Measurements from ENCODE around the gene ZDHHC8.
A peak's percentile ranks its signal among the peaks of the same experiment; 100 is the strongest.

Gene ZDHHC8

GRCh38 chr22:20114506-20115475, 16.8 kb upstream of the ZDHHC8 start:
- no peak for DNase-seq

GRCh38 chr22:20115691-20116375, 15.8 kb upstream of the ZDHHC8 start, which contains the start of gene RANBP1:
Gene RANBP1 (plus strand): TSS chr22:20116104. CDS start chr22:20116185, 81 bp downstream.
- DNase-seq: no peak

GRCh38 chr22:20116376-20116950, 15.1 kb upstream of the ZDHHC8 start:
- DNase-seq: no peak

GRCh38 chr22:20116951-20117632, 14.5 kb upstream of the ZDHHC8 start, which contains the start of gene TRMT2A:
Gene TRMT2A (minus strand): TSS chr22:20117226. CDS start chr22:20116906, 320 bp downstream.
- DNase-seq: peak; percentile 97

GRCh38 chr22:20117633-20118299, 13.8 kb upstream of the ZDHHC8 start:
- DNase-seq: no peak

- no peak for DNase-seq
Measured at GRCh38 chr22:20118300-20119020, 13.1 kb upstream of the ZDHHC8 start.

- DNase-seq: no peak
Measured at GRCh38 chr22:20121856-20122415, 9.7 kb upstream of the ZDHHC8 start.

GRCh38 chr22:20123366-20124082, 8.1 kb upstream of the ZDHHC8 start:
- no peak for DNase-seq

GRCh38 chr22:20124083-20124787, 7.4 kb upstream of the ZDHHC8 start:
- no peak for DNase-seq

GRCh38 chr22:20125201-20126174, 6.1 kb upstream of the ZDHHC8 start:
- no peak for DNase-seq

- DNase-seq: no peak
Measured at GRCh38 chr22:20126284-20127029, 5.1 kb upstream of the ZDHHC8 start.

- DNase-seq: no peak
Measured at GRCh38 chr22:20127318-20127868, 4.2 kb upstream of the ZDHHC8 start.

- DNase-seq: no peak
Measured at GRCh38 chr22:20127869-20128618, 3.6 kb upstream of the ZDHHC8 start.

- DNase-seq: no peak
Measured at GRCh38 chr22:20128619-20128901, 3.0 kb upstream of the ZDHHC8 start.

- DNase-seq: no peak
Measured at GRCh38 chr22:20128902-20129746, 2.5 kb upstream of the ZDHHC8 start.

- no peak for DNase-seq
Measured at GRCh38 chr22:20129747-20130014, 1.9 kb upstream of the ZDHHC8 start.
